PC-9 (cell line): Measurements from ENCODE around the gene BPI. TPM values are rescaled to one million over a fixed set of nuclear protein-coding genes. Genes with fewer than 3 reads are reported as not detected.
A peak's percentile ranks its signal among the peaks of the same experiment; 100 is the strongest.

Source experiments
- BruUV-seq: library from RNA; stranded (reverse); fragments of 400-500 nt; replicated peaks from 2 replicates; lab custom pipeline; 2021; lab: Mats Ljungman, UMichigan
- CTCF ChIA-PET: fragments of 300-600 bp; sonication (Branson Sonifier 250); formaldehyde crosslinking; loops from one replicate; lab custom pipeline; 2022; ENCODE audit warnings: antibody characterized with exemption; lab: Charles Lee
- POLR2A ChIA-PET: fragments of 300-600 bp; sonication (Branson Sonifier 250); formaldehyde crosslinking; loops from one replicate; lab custom pipeline; 2022; ENCODE audit warnings: antibody characterized with exemption; ENCODE audit not compliant: unreplicated experiment; lab: Charles Lee
- DNase-seq, 2 experiments: peaks; one replicate each; pipeline versions ENCODE4 v3.0.0 to v3.0.0-alpha.2; 2015 to 2022; ENCODE audit warnings: mixed read lengths in 1 of 2
- H2AFZ ChIP-seq: fragments of 200-600 bp; sonication (generic); 2 replicates; pipeline ENCODE4 v1.8.1; 2017; ENCODE audit warnings: antibody characterized with exemption
- H3F3A ChIP-seq: fragments of 200-600 bp; sonication (generic); 2 replicates; pipeline ENCODE4 v1.8.1; 2017; ENCODE audit warnings: antibody characterized with exemption, mild to moderate bottlenecking, low read depth; ENCODE audit not compliant: insufficient read depth
- H3K27ac ChIP-seq: fragments of 200-600 bp; sonication (generic); 2 replicates; pipeline ENCODE4 v1.6.1; 2016; ENCODE audit warnings: mixed run types
- H3K27me3 ChIP-seq: fragments of 200-600 bp; sonication (generic); 2 replicates; pipeline ENCODE4 v1.6.1; 2016; ENCODE audit warnings: low read depth, mixed run types; ENCODE audit not compliant: insufficient read depth
- H3K36me3 ChIP-seq: fragments of 200-600 bp; sonication (generic); 2 replicates; pipeline ENCODE4 v1.6.1; 2016; ENCODE audit warnings: low read depth, mixed run types
- H3K4me1 ChIP-seq: fragments of 200-600 bp; sonication (generic); replicated peaks from 2 replicates; pipeline ENCODE4 v1.6.1; 2016; ENCODE audit warnings: mixed run types; ENCODE audit not compliant: insufficient read depth
- H3K4me2 ChIP-seq: fragments of 200-600 bp; sonication (generic); 2 replicates; pipeline ENCODE4 v1.6.1; 2017; ENCODE audit warnings: mixed run types
- H3K4me3 ChIP-seq: fragments of 200-600 bp; sonication (generic); 2 replicates; pipeline ENCODE4 v1.6.1; 2016; ENCODE audit warnings: mixed run types
- H3K79me2 ChIP-seq: fragments of 200-600 bp; sonication (generic); 2 replicates; pipeline ENCODE4 v1.6.1; 2017; ENCODE audit warnings: low read depth, mixed run types
- H3K9me2 ChIP-seq: fragments of 200-600 bp; sonication (generic); 2 replicates; pipeline ENCODE4 v1.8.1; 2017; ENCODE audit warnings: mild to moderate bottlenecking; ENCODE audit not compliant: insufficient read depth
- H3K9me3 ChIP-seq: fragments of 200-600 bp; sonication (generic); 2 replicates; pipeline ENCODE4 v1.8.1; 2016; ENCODE audit warnings: low read depth; ENCODE audit not compliant: insufficient read depth
- H4K20me1 ChIP-seq: fragments of 200-600 bp; sonication (generic); 2 replicates; pipeline ENCODE4 v1.8.1; 2017; ENCODE audit not compliant: insufficient read depth
- EZH2 ChIP-seq: fragments of 200-600 bp; sonication (generic); IDR thresholded peaks from 2 replicates; pipeline ENCODE4 v1.8.0; 2017; ENCODE audit warnings: antibody characterized with exemption, low read depth
- intact Hi-C: fragments of 100-400 bp; cut with micrococcal nuclease; formaldehyde crosslinking; loops from one replicate; pipeline ENCODE4 v1.10.0; 2022; ENCODE audit not compliant: unreplicated experiment
- total RNA-seq: library from RNA; stranded (reverse); gene quantifications from 2 replicates; pipeline ENCODE4 v1.2.3, GENCODE V29; 2021
- TF ChIP-seq, protein P1 (sequence below): fragments of 200-600 bp; sonication (generic); conservative IDR thresholded peaks from 2 replicates; pipeline ENCODE4 v1.6.1; 2017; ENCODE audit warnings: mixed run types, antibody characterized with exemption, mild to moderate bottlenecking, moderate library complexity

Gene BPI
- total RNA-seq, 1 experiment from 2014 or later: not detected

DNA sequence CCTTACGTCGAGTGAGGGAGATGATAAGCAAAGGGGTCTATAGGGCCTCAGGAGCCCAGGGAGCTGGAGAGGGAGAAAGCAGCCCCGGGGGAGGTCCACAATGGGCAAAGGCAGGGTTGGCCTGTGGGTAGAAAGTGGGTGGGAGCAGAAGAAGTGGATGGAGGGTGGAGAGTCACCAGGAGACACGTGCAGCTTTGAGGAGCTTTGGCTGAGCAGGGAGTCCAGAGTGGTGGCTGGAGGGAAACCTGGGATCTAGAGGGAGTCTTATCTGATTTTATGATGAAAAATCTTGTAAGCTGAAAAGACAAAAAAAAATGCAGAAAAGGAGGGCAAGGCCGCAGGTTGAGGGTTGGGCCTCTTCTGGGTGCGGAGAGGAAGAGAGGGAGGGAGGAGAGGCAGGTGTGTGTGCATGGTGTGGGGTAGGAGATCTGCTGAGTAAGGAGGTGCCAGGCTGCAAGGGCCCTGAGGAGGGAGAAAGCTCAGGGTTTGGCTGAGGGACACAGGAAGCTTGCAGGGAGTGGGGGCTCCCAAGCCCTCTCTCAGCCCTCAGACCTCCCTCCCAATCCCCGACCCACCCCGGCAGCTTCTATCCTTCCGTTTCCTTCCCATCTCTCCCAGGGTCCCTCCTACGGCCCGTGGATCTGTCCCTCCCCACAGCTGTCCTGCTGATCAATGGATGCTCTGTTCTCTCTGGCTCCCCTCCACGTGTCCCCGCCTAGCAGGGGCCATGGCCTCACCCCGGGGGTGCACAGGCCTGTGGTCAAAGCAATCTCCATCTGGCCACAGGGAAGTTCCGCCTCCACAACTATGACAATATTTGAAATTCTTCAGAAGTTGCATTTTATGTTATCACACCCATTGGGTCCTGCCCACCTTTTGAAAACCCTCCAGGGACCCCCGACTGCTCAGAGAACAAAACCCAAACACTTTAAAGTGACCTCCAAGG, 17.1 kb upstream of the BPI start:
- H3K27me3 ChIP-seq: no peaks in the 10 kb centered on the region
- no peak for DNase-seq
- peaks cover 9% of the 10 kb centered on the region; the same call in 1 of the 2 replicates for H3K4me1 ChIP-seq
- ChIA-PET POLR2A (no interaction called here), CTCF (no interaction called here)
- intact Hi-C loops: no loop called here
- H3K79me2 ChIP-seq: no peaks in the 10 kb centered on the region
- no peaks in the 10 kb centered on the region for H3K9me2 ChIP-seq
- no peak overlapping the region for H3K27ac ChIP-seq
- H3K4me2 ChIP-seq: no peak overlapping the region
- H3K9me3 ChIP-seq: no peaks in the 10 kb centered on the region
- no peak overlapping the region for H3K4me3 ChIP-seq
- TF ChIP-seq EZH2: no peak
- TF ChIP-seq, protein P1, sequence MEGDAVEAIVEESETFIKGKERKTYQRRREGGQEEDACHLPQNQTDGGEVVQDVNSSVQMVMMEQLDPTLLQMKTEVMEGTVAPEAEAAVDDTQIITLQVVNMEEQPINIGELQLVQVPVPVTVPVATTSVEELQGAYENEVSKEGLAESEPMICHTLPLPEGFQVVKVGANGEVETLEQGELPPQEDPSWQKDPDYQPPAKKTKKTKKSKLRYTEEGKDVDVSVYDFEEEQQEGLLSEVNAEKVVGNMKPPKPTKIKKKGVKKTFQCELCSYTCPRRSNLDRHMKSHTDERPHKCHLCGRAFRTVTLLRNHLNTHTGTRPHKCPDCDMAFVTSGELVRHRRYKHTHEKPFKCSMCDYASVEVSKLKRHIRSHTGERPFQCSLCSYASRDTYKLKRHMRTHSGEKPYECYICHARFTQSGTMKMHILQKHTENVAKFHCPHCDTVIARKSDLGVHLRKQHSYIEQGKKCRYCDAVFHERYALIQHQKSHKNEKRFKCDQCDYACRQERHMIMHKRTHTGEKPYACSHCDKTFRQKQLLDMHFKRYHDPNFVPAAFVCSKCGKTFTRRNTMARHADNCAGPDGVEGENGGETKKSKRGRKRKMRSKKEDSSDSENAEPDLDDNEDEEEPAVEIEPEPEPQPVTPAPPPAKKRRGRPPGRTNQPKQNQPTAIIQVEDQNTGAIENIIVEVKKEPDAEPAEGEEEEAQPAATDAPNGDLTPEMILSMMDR: no peak
- H2AFZ ChIP-seq: no peak overlapping the region
- H4K20me1 ChIP-seq: no peaks in the 10 kb centered on the region
- H3F3A ChIP-seq: no peaks in the 10 kb centered on the region
- BruUV-seq: no TSS peak
- H3K36me3 ChIP-seq: no peaks in the 10 kb centered on the region

DNA sequence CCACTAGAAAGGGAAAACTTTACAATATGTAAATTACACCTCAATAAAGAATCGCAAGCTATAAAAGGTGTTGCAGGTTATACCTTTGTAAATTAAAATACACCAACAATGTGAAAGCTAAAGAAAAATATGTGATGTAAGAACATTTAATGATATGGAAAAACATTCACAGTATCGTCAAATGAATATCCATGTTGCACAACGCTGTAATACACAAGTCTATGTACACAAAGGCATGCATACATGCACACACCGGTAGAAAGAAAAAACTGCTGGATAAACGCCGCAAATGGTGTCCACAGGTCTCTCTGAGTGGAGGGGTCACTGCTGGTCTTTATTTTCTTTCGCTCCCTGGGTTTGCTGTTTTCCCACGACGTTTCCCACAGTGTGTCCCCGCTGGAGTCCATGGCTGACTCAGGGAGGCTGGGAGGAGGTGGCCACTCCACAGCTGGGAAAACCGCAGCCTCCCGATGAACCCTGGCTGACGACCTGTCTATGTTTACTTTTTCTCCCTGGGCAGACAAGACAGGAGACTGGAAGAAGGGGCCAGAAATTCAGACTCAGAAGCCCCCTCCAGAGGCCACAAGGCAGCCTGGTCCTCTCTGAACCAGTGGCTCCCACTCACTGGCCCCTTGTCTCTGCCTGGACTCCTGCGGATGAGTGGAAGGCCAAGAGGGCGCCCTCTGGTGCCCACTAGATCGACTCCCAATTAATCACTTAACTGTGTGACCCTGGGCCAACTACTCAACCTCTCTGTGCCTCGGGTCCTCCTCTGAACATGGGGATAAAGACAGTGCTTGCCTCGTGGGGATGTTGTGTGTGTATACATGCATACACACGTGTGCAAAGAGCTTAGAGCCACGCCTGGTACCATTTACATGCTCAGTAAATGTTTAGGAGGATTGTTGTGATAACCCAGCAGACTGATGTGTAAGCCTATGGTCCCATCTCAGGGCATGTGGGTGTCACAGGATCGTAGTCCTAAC, 12.8 kb upstream of the BPI start:
- Histone ChIP-seq H3K27me3 (no peaks in the 10 kb centered on the region), H2AFZ (no peak overlapping the region), H3K9me3 (no peaks in the 10 kb centered on the region), H3K9me2 (no peaks in the 10 kb centered on the region), H3K4me1 (peaks cover 9% of the 10 kb centered on the region; the same call in 1 of the 2 replicates), H4K20me1 (no peaks in the 10 kb centered on the region), H3K4me3 (peak overlapping the region; percentile 20; the same call in 1 of the 2 replicates), H3K36me3 (no peaks in the 10 kb centered on the region), H3K79me2 (no peaks in the 10 kb centered on the region), H3F3A (no peaks in the 10 kb centered on the region), H3K27ac (no peak overlapping the region), H3K4me2 (peak overlapping the region; percentile 67)
- peak; percentile 53 to 66 for DNase-seq
- ChIA-PET POLR2A (no interaction called here), CTCF (no interaction called here)
- no TSS peak for BruUV-seq
- TF ChIP-seq, protein P1: peak; percentile 72
- TF ChIP-seq EZH2: no peak
- intact Hi-C loops: loop anchor here (1.0 kb wide), 1 partner anchor 62 kb away; no protein-coding TSS in a partner anchor

DNA sequence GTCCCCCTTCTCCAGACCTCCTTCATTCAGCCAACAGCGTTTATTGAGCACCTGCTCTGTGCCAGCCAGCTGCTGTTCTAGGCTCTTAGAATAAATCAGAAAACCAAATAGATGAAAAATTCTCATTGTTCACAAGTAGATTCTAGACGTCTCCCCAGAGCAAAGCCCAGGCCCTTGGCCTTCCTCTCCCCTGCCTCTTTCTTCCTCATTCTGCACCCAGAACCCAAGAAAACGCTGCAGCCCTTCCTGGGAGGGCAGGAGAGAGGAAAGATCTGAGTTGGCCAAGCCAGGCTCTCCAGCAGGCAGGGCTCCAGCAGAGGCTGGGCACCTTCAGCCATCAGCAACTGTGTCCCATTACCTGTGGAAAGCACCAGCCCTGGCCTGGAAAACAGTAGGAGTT, 12.0 kb upstream of the BPI start:
- no peak for TF ChIP-seq EZH2
- TF ChIP-seq, protein P1: no peak

More for the DNA sequence above, 12.0 kb upstream of the BPI start:
- Histone ChIP-seq H3K79me2 (no peaks in the 10 kb centered on the region), H4K20me1 (no peaks in the 10 kb centered on the region), H3K4me1 (peaks cover 9% of the 10 kb centered on the region; the same call in 1 of the 2 replicates), H2AFZ (no peak overlapping the region), H3K4me2 (no peak overlapping the region), H3K36me3 (no peaks in the 10 kb centered on the region), H3F3A (no peaks in the 10 kb centered on the region), H3K4me3 (no peak overlapping the region), H3K9me3 (no peaks in the 10 kb centered on the region), H3K27ac (no peak overlapping the region), H3K9me2 (no peaks in the 10 kb centered on the region), H3K27me3 (no peaks in the 10 kb centered on the region)
- no TSS peak for BruUV-seq
- ChIA-PET POLR2A (no interaction called here), CTCF (no interaction called here)
- intact Hi-C loops: loop anchor here (1.0 kb wide), 1 partner anchor 63 kb away; no protein-coding TSS in a partner anchor
- DNase-seq: no peak
